Kasumi-1 (cell line): Measurements from ENCODE around the gene LAD1.

Experiments
- DNase-seq, 2 experiments: peaks; one replicate each; lab custom pipeline; 2025; lab: John Stamatoyannopoulos, UW

The LAD1 gene

DNA sequence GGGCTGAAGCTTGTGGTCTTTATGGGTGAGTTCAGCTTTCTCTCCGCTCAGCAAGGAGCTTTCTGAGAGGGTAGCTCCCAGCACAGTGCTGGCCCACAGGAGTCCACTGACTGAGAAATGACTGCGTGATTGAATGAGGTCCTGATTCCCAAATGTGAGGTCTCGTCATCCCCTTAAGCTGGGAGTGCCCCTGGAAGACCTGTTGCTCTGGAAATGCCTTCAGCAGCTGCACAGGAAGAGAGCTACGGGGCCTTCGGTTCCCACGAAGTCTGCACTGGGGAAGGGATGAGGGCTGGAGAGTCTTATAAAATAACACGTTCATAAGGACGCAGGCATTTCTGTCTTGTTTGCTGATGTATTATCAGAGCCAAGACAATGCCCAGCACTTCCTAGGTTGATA, 35.7 kb downstream of the LAD1 start:
- no peak for DNase-seq

GRCh38 chr1:201362906-201363305, 36.2 kb downstream of the LAD1 start:
- no peak for DNase-seq

DNA sequence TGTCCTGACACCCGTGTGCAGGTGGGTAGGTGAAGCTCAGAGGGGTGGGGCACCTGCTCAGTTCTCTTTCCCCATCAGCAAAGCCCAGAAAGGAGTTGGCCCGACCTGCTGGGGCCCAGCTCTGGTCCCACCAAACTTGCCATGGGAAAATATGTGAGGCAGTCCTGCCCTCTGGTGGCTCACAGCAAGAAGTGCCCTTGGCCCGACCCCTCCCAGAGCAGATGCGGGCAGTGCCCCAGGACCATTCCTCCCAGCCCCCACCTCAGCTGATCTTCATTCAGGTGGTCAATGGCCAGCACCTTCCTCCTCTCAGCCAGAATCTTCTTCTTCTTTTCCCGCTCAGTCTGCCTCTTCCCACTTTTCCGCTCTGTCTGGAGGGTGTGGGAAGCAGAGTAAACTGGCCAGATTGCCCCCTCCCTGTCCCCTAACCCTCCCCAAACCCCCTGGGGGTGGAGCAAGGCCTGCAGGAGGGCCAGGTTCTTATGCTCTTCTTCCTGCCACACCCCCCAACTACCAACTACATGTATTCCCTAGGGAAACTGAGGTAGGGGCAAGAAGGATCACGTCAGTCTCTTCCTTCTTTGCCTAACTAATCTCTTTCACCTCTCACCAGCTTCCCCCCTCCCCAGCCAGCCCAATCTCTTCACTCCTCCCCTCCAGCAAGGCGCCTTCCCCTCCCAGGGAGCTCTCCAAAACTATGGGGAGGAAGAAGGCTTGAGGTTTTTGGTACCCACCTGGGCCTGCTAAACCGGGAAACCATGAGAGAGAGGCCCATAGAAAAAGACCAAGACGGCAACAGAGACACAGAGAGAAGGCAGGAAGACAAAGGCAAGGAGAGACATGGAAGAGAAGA, 37.2 kb downstream of the LAD1 start:
- peak; percentile 5 to 44 for DNase-seq

- no peak for DNase-seq
These were observed 38.0 kb downstream of the LAD1 start for GRCh38 chr1:201360901-201361651.

DNA sequence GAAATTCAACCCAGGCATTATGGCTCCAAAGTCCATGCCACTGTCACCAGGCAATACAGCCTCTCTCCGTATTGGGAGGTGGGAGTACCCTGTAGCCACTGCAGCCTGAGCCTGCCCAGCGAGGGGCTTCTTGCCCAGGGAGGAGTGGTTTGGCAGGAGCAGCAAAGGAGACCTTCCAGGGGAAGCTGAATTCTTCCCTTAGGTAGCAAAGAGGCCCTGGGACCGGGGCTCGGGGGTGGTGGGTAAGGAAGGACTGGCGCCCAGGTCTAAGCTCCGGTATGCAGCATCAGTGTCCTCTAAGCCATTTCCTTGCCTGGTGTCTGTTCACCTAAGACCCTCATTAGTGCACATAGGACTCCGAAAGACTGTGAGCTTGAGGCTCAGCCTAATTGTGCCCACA, 38.6 kb downstream of the LAD1 start:
- DNase-seq = no peak

- no peak for DNase-seq
These were observed 39.3 kb downstream of the LAD1 start for GRCh38 chr1:201359873-201360210.

- DNase-seq = no peak
These were observed 39.9 kb downstream of the LAD1 start for GRCh38 chr1:201359031-201359872.

DNA sequence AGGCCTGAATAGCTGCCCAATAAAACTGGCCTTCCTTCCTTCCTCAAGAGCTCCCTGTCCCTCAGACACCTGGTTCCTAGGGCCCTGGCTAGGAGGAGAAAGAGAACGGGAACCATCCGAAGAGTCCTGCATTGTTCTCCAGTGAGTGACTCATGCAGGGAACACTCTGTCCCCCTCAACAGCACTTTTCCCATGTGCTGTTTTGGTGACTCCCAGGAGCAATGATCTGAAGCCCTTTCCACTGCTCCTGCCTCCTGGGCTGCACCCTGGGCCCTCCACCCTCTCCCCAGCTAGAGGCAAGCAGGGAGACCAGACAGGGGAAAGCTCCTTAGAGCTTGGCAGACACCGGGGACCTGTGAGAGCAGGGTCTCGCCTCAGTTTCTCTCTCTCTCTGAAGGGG, 40.5 kb downstream of the LAD1 start:
- no peak for DNase-seq

GRCh38 chr1:201357636-201358348, 41.3 kb downstream of the LAD1 start:
- DNase-seq = no peak

DNA sequence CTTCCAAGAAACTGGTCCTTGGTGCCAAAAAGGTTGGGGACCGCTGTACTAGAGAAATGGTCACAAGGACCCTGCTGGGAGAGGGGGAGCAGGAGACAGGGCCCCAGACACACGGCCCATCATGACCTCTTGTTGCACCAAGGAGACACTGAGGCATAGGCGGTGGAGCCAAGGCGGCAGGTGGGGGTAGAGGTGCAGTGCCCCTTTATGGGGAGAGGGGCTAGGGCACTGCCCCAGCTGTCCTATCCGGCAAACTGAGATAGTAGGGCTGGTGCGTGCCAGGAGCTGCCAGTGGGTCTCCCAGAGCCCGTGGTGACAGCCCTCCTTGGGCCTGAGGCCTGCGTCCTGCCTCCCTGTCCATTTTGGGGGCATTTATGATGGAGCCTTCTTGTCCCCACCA, 41.9 kb downstream of the LAD1 start:
- no peak for DNase-seq

GRCh38 chr1:201356701-201357100, 42.4 kb downstream of the LAD1 start:
- no peak for DNase-seq

GRCh38 chr1:201356236-201356635, 42.9 kb downstream of the LAD1 start:
- DNase-seq = no peak

DNA sequence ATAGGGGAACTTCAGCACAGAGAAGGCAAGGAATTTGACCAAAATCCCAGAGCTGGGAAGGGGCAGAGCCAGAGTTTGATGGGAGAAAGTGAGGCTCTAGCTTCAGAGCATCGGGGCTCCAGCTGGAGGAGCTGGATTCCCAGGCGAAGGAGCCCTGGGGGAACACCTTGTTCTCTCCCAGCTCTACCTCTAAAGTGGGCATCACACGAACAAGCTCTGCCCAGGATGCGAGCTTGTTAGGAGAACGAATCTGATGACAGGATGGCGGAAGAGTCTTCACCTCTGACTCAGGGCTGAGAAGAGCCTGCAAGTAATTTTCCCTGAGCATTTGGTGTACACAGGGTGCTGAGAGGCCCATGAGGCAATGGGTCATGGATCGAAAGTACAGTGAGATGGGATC, 43.7 kb downstream of the LAD1 start:
- DNase-seq = no peak

- DNase-seq = no peak
These were observed 44.2 kb downstream of the LAD1 start for GRCh38 chr1:201354901-201355295.

DNA sequence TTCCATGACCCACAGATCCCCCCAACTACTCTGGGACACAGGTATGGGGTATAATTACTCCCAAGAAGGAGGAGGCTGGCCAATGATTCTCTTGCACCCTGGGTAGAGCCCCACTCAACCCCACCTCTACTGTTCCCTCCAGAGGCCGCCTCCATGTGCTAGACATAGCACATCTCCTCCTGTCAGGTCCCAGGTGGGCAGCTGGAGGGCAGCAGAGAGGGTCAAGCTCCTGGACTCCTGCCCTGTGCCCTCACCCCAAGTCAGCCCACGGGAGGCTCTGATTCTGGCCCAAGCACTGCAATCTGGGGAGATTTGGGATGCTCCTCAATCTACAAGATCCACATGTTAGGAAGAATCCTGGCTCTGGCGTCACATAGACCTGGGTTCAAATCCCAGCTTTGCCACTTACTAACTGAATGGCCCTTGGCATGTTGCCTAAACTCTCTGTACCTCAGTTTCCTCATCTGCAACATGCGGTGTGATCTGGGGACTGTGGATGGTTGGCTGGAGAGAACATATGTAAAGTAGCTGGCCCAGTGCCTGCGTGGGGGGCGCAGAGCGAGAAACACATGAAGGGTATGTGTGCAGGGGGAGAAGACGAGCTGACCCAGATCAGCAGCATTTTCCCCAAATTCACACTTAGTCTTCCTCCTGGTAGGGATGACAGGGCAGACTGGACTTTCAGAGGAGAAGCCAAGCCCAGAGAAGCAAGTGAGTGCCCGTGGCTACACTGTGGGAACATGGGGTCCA, 44.8 kb downstream of the LAD1 start:
- no peak for DNase-seq

GRCh38 chr1:201353186-201353940, 45.8 kb downstream of the LAD1 start:
- no peak for DNase-seq

GRCh38 chr1:201351617-201352016, 47.5 kb downstream of the LAD1 start:
- no peak for DNase-seq

DNA sequence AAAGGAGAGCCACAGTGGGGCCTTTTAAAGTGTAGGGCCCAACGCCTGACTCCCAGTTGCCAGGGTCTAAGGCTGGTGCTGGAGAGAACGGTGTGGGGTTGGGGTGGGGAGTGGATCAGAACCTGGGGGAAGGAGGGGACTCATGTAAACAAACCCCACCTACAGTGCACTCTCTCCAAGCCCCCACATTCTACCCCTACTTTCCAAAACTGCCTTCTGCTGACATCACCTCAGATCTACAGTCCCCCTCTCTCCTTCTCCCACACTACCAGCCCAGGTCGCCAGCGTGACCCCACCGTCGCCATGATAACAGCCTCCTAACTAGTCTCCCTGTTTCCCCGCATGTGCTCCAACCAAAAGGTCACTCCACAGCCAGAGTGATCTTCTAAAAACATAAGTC, 48.2 kb downstream of the LAD1 start:
- no peak for DNase-seq

- no peak for DNase-seq
These were observed 48.8 kb downstream of the LAD1 start for GRCh38 chr1:201350361-201350725.

- no peak for DNase-seq
These were observed 50.0 kb downstream of the LAD1 start for GRCh38 chr1:201349092-201349491.

DNA sequence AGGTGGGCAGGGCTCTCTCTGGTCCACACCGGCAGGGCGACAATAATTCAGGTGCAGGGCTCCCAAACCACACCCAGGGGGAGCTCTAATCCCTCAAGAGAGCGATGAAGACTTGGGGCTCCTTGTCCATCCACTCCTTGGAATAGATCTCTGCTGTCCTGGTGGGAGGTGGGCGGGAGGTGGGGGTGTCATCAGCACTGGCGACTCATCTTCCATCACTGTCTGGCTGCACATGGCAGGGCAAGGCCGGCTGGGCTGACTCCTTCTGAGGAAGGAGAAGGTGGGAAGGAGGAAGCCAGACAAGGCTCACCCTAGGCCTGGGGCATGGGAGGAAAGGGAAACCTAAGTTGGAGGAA, 50.9 kb downstream of the LAD1 start:
- DNase-seq = peak; percentile 49 to 57
